NOMO-1 (cell line): ENCODE measurements around the gene MAPRE2.

Source experiments
- DNase-seq, 2 experiments: peaks; one replicate each; lab custom pipeline; 2025; ENCODE audit not compliant: unreplicated experiment in 2 of 2; lab: John Stamatoyannopoulos, UW

MAPRE2 gene

GRCh38 chr18:35032113-35032512, 9.1 kb upstream of the MAPRE2 start:
- DNase-seq, result no peak

GRCh38 chr18:35038029-35038428, 3.2 kb upstream of the MAPRE2 start:
- no peak for DNase-seq

- DNase-seq, result peak; percentile 89 to 94
These were observed 2.2 kb upstream of the MAPRE2 start for GRCh38 chr18:35038881-35039491.

GRCh38 chr18:35040638-35040987, 600 bp upstream of the MAPRE2 start:
- DNase-seq, result no peak

GRCh38 chr18:35041815-35042387, 688 bp downstream of the MAPRE2 start:
- DNase-seq, result no peak

- peak in 1 of 2 experiments; percentile 5 for DNase-seq
These were observed 1.3 kb downstream of the MAPRE2 start for GRCh38 chr18:35042389-35043071.

- no peak for DNase-seq
These were observed 2.0 kb downstream of the MAPRE2 start for GRCh38 chr18:35043207-35043606.

- DNase-seq, result no peak
These were observed 3.9 kb downstream of the MAPRE2 start for GRCh38 chr18:35045121-35045520.

- DNase-seq, result no peak
These were observed 4.6 kb downstream of the MAPRE2 start for GRCh38 chr18:35045806-35046205.

GRCh38 chr18:35047697-35048292, 6.6 kb downstream of the MAPRE2 start:
- DNase-seq, result no peak

- DNase-seq, result peak; percentile 26 to 38
These were observed 8.2 kb downstream of the MAPRE2 start for GRCh38 chr18:35049111-35050027.

GRCh38 chr18:35050028-35050546, 8.9 kb downstream of the MAPRE2 start:
- peak in 1 of 2 experiments; percentile 22 for DNase-seq

GRCh38 chr18:35050705-35051195, 9.5 kb downstream of the MAPRE2 start:
- DNase-seq, result peak in 1 of 2 experiments; percentile 33

- no peak for DNase-seq
These were observed 10.6 kb downstream of the MAPRE2 start for GRCh38 chr18:35051641-35052377.

GRCh38 chr18:35054401-35054800, 13.2 kb downstream of the MAPRE2 start:
- no peak for DNase-seq

GRCh38 chr18:35055105-35055504, 13.9 kb downstream of the MAPRE2 start:
- no peak for DNase-seq

GRCh38 chr18:35055726-35056125, 14.5 kb downstream of the MAPRE2 start:
- no peak for DNase-seq

GRCh38 chr18:35059280-35059927, 18.2 kb downstream of the MAPRE2 start:
- no peak for DNase-seq

GRCh38 chr18:35060122-35060815, 19.1 kb downstream of the MAPRE2 start:
- no peak for DNase-seq
